HG02970 (cell line): Measurements from ENCODE around the gene CLK3.
"Not testable (repeated sequence)": the region's sequence is repeated elsewhere in the genome, so short reads cannot be mapped to it uniquely, and the experiment has no call there.

Experiments
- ATAC-seq: cut with Tn5 transposase; IDR thresholded peaks from one replicate; pipeline ENCODE4 v1.9.1; 2021; ENCODE audit warnings: mild to moderate bottlenecking, moderate library complexity, moderate number of reproducible peaks; ENCODE audit not compliant: unreplicated experiment, low FRiP score

The CLK3 gene

GRCh38 chr15:74615508-74616365 lies at the start of gene CLK3:
Gene CLK3, plus strand, starts transcription at chr15:74615836. Its CDS starts 3,361 bp downstream, at chr15:74619197.
- ATAC-seq = peak; percentile 83

- no peak for ATAC-seq
Measured at GRCh38 chr15:74568594-74568993, 47.0 kb upstream of the CLK3 start.

GRCh38 chr15:74569731-74570070 lies 45.9 kb upstream of the CLK3 start:
- ATAC-seq = no peak

- no peak for ATAC-seq
Measured at GRCh38 chr15:74571191-74571590, 44.4 kb upstream of the CLK3 start.

GRCh38 chr15:74573987-74574386 lies 41.6 kb upstream of the CLK3 start:
- no peak for ATAC-seq

GRCh38 chr15:74578496-74578994 lies 37.1 kb upstream of the CLK3 start:
- ATAC-seq = no peak

GRCh38 chr15:74579001-74579400 lies 36.6 kb upstream of the CLK3 start:
- no peak for ATAC-seq

- ATAC-seq = no peak
Measured at GRCh38 chr15:74580538-74581350, 34.9 kb upstream of the CLK3 start.

- ATAC-seq = no peak
Measured at GRCh38 chr15:74584204-74584603, 31.4 kb upstream of the CLK3 start.

- no peak for ATAC-seq
Measured at GRCh38 chr15:74584779-74585178, 30.9 kb upstream of the CLK3 start.

- no peak for ATAC-seq
Measured at GRCh38 chr15:74585191-74585590, 30.4 kb upstream of the CLK3 start.

GRCh38 chr15:74585857-74586256 lies 29.8 kb upstream of the CLK3 start:
- ATAC-seq = no peak

GRCh38 chr15:74589826-74590225 lies 25.8 kb upstream of the CLK3 start:
- no peak for ATAC-seq

GRCh38 chr15:74592222-74592621 lies 23.4 kb upstream of the CLK3 start:
- no peak for ATAC-seq

GRCh38 chr15:74593122-74593521 lies 22.5 kb upstream of the CLK3 start:
- no peak for ATAC-seq

- no peak for ATAC-seq
Measured at GRCh38 chr15:74594455-74594854, 21.2 kb upstream of the CLK3 start.

- no peak for ATAC-seq
Measured at GRCh38 chr15:74595271-74595670, 20.4 kb upstream of the CLK3 start.

- not testable (repeated sequence) for ATAC-seq
Measured at GRCh38 chr15:74596736-74597135, 18.9 kb upstream of the CLK3 start.

- not testable (repeated sequence) for ATAC-seq
Measured at GRCh38 chr15:74597146-74597705, 18.4 kb upstream of the CLK3 start.

- peak; percentile 74 for ATAC-seq
Measured at GRCh38 chr15:74598126-74598842, 17.4 kb upstream of the CLK3 start.
